AG09319 (cell line): ENCODE results near the gene C1orf50.
A peak's percentile ranks its signal among the peaks of the same experiment; 100 is the strongest.

Source experiments
- DNase-seq: peaks from one replicate; pipeline ENCODE4 v3.0.0-alpha.2; 2010; ENCODE audit warnings: low read depth; ENCODE audit errors: extremely low read depth
- CTCF ChIP-seq: IDR thresholded peaks from 2 replicates; pipeline ENCODE4 v1.5.1; 2011; ENCODE audit warnings: low read depth, mild to moderate bottlenecking, inconsistent platforms, low read length, moderate library complexity

C1orf50 gene

GRCh38 chr1:42786097-42786496 is 19.0 kb downstream of the C1orf50 start:
- TF ChIP-seq CTCF = no peak
- no peak for DNase-seq

GRCh38 chr1:42788021-42788420 is 21.0 kb downstream of the C1orf50 start:
- no peak for TF ChIP-seq CTCF
- DNase-seq = no peak

GRCh38 chr1:42793824-42794223 is 26.8 kb downstream of the C1orf50 start:
- no peak for DNase-seq
- TF ChIP-seq CTCF = no peak

GRCh38 chr1:42797414-42797813 is 30.4 kb downstream of the C1orf50 start:
- no peak for TF ChIP-seq CTCF
- no peak for DNase-seq

- no peak for DNase-seq
- TF ChIP-seq CTCF = no peak
These were observed 30.9 kb downstream of the C1orf50 start for GRCh38 chr1:42797979-42798378.

GRCh38 chr1:42801832-42802473 is 34.9 kb downstream of the C1orf50 start:
- DNase-seq = peak; percentile 24
- TF ChIP-seq CTCF = no peak

DNA sequence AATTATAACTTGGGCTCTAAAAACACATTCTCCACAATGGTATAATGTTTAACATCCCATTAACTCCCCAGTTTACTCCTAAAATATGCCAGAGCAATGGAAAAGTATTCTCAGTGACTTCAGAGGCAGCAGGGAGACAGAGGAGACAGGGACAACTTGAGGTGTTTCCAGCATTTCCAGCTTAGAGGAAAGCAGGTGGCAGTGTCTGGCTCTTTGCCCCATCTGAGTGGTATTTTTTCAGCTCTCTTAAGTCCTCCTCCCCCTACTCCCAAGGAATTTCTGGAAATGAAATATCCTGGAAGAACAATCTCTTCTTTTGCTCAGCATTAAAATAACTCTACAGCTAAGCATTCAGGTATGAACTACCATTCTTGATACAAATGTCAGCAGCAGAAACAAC is 39.1 kb downstream of the C1orf50 start:
- no peak for TF ChIP-seq CTCF

More for the DNA sequence above, 39.1 kb downstream of the C1orf50 start:
- no peak for DNase-seq
